Colonic mucosa (tissue), 4 donors: ENCODE results near the gene PPP1R18. TPM values are rescaled to one million over a fixed set of nuclear protein-coding genes. Genes with fewer than 3 reads are reported as not detected.
"Not testable (repeated sequence)": the region's sequence is repeated elsewhere in the genome, so short reads cannot be mapped to it uniquely, and the experiment has no call there.

Experiments
- DNase-seq: peaks from one replicate; pipeline ENCODE4 v3.0.0-alpha.2; 2020
- H3K27ac ChIP-seq: fragments of 200-600 bp; one replicate; pipeline ENCODE4 v1.8.0; 2021
- H3K27me3 ChIP-seq: fragments of 200-600 bp; one replicate; pipeline ENCODE4 v1.8.0; 2021
- H3K36me3 ChIP-seq: fragments of 200-600 bp; one replicate; pipeline ENCODE4 v1.8.0; 2021
- H3K4me1 ChIP-seq: fragments of 200-600 bp; one replicate; pipeline ENCODE4 v1.8.0; 2021; ENCODE audit warnings: mild to moderate bottlenecking
- H3K4me3 ChIP-seq: fragments of 200-600 bp; one replicate; pipeline ENCODE4 v1.8.0; 2021
- H3K9ac ChIP-seq, 2 donors: one replicate each; pipeline ENCODE4 v1.7.0; 2013; ENCODE audit warnings: control low read depth in 2 of 2, low read depth in 2 of 2, low read length in 2 of 2
- H3K9me3 ChIP-seq: fragments of 200-600 bp; one replicate; pipeline ENCODE4 v1.8.0; 2021
- CTCF ChIP-seq: fragments of 200-600 bp; IDR thresholded peaks from one replicate; pipeline ENCODE4 v1.8.0; 2022; ENCODE audit warnings: antibody characterized with exemption, mild to moderate bottlenecking
- intact Hi-C: fragments of 100-400 bp; cut with DNase I; formaldehyde crosslinking; loops from one replicate; pipeline ENCODE4 v1.14.1; 2022
- total RNA-seq, 2 donors: library from RNA; stranded (reverse); fragmentation: NEBNext Ultra II Directional in 1 of 2; extraction: Animal tissue kit (Norgen Biotek cat#: 25700) in 1 of 2; gene quantifications; one replicate each; pipeline ENCODE4 v1.2.1, GENCODE V29; 2021
- donor health status: healthy.
- donor health status: DM: no; HTN: no; CAD: no.
- donor health status: DM: no; HTN: no; CAD: no.

PPP1R18 gene
- total RNA-seq, 2 donors from 2014 or later, result 8.3 to 22.8 TPM

GRCh38 chr6:30664994-30665767 lies 21.3 kb downstream of the PPP1R18 start:
- Histone ChIP-seq H3K27ac (no peak overlapping the region), H3K4me3 (no peak overlapping the region), H3K9me3 (no peaks in the 10 kb centered on the region), H3K27me3 (no peaks in the 10 kb centered on the region), H3K4me1 (no peaks in the 10 kb centered on the region), H3K9ac (no peak overlapping the region), H3K36me3 (peaks cover 25% of the 10 kb centered on the region)
- TF ChIP-seq CTCF, result no peak
- intact Hi-C loops, result no loop called here
- DNase-seq, result no peak

DNA sequence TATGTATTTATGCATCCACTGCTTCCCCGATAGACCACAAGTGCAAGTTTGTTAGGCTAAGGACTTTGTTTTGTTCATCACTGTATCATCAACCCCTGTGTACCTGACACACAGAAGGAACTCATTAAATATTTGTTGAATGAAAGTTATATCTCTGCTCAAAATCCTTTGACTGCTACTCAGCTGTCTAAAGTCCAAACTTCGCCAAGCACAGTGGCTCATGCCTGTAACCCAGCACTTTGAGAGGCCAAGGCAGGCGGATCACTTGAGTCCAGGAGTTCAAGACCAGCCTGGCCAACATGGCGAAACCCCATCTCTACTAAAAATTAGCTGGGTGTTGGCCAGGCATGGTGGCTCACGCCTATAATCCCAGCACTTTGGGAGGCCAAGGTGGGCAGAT lies 28.5 kb downstream of the PPP1R18 start:
- H3K9ac ChIP-seq, intact Hi-C loops, H3K27me3 ChIP-seq, H3K4me1 ChIP-seq, H3K27ac ChIP-seq, H3K9me3 ChIP-seq, DNase-seq, H3K4me3 ChIP-seq: not testable (repeated sequence)
- peaks cover 24% of the 10 kb centered on the region for H3K36me3 ChIP-seq

DNA sequence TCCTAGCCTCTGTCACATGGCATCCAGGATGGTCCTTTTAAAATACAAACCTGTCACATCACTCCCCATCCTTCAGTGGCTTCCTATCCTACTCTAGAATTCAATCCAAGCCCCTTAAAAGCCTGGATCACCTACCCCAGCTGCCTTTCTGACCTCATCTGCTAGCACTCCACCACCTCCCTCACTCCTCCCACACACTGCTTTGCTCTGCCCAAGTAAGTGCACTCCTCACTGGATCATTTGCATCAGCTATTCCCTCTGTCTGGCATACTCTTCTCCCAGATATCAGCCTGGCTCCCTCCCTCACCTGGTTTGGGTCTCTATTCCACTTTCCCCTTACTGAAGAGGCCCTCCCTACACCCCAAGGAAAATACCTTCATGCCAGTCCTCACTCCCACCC lies 29.0 kb downstream of the PPP1R18 start:
- Histone ChIP-seq H3K4me1 (no peaks in the 10 kb centered on the region), H3K27ac (no peak overlapping the region), H3K27me3 (no peaks in the 10 kb centered on the region), H3K9ac (no peak overlapping the region), H3K36me3 (peaks cover 24% of the 10 kb centered on the region), H3K9me3 (no peaks in the 10 kb centered on the region), H3K4me3 (no peak overlapping the region)
- DNase-seq, result no peak
- intact Hi-C loops, result no loop called here
- TF ChIP-seq CTCF, result no peak

GRCh38 chr6:30656513-30656912 lies 29.9 kb downstream of the PPP1R18 start:
- Histone ChIP-seq H3K27ac (no peak overlapping the region), H3K9ac (no peak overlapping the region), H3K36me3 (peaks cover 19% of the 10 kb centered on the region), H3K27me3 (no peaks in the 10 kb centered on the region), H3K4me3 (no peak overlapping the region), H3K9me3 (no peaks in the 10 kb centered on the region), H3K4me1 (no peaks in the 10 kb centered on the region)
- intact Hi-C loops, result no loop called here
- DNase-seq, result no peak
- no peak for TF ChIP-seq CTCF

DNA sequence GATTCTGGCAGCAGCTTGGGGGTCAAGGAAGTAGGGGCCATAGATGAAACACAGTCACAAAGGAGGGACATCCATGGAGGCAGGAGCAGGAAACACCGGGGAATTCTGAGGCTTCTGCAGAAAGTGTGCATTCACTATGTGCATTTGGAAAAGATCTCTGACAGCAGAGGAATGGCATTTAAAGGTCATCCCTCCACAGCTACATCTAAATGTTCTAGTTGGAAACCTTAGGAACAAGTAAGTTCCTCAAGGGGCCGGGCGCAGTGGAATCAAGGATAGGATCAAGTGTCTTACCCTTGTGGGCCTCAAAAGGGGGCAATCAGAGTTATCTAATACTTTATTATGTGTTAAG lies 30.7 kb downstream of the PPP1R18 start:
- Histone ChIP-seq H3K27ac (no peak overlapping the region), H3K4me1 (no peaks in the 10 kb centered on the region), H3K9me3 (no peaks in the 10 kb centered on the region), H3K4me3 (no peak overlapping the region), H3K36me3 (peaks cover 16% of the 10 kb centered on the region), H3K27me3 (no peaks in the 10 kb centered on the region), H3K9ac (no peak overlapping the region)
- no peak for DNase-seq
- intact Hi-C loops, result no loop called here
- no peak for TF ChIP-seq CTCF

- Histone ChIP-seq H3K9me3 (no peaks in the 10 kb centered on the region), H3K36me3 (peaks cover 16% of the 10 kb centered on the region), H3K4me1 (no peaks in the 10 kb centered on the region), H3K4me3 (no peak overlapping the region), H3K27me3 (no peaks in the 10 kb centered on the region), H3K9ac (no peak overlapping the region), H3K27ac (no peak overlapping the region)
- no peak for DNase-seq
- intact Hi-C loops, result no loop called here
- no peak for TF ChIP-seq CTCF
These were observed 31.4 kb downstream of the PPP1R18 start for GRCh38 chr6:30654798-30655742.
